BE2C (cell line): ENCODE measurements around the gene SIGLEC1.

ENCODE experiments used
- DNase-seq: peaks from one replicate; pipeline ENCODE4 v3.0.0-alpha.2; 2020
- H3K27me3 ChIP-seq: fragments of 250-450 bp; sonication (Bioruptor Pico); 2 replicates; pipeline ENCODE4 v1.5.1; 2020; ENCODE audit warnings: mild to moderate bottlenecking
- H3K36me3 ChIP-seq: fragments of 250-450 bp; sonication (Bioruptor Pico); 2 replicates; pipeline ENCODE4 v1.5.1; 2020; ENCODE audit warnings: mild to moderate bottlenecking
- H3K4me1 ChIP-seq: fragments of 250-450 bp; sonication (Bioruptor Pico); 2 replicates; pipeline ENCODE4 v1.5.1; 2020
- H3K4me3 ChIP-seq: 2 replicates; pipeline ENCODE4 v1.5.1; 2011; ENCODE audit warnings: low read depth, low read length
- H3K9me3 ChIP-seq: fragments of 250-450 bp; sonication (Bioruptor Pico); 2 replicates; pipeline ENCODE4 v1.5.1; 2020
- TF ChIP-seq, protein P1 (sequence below): IDR thresholded peaks from 2 replicates; pipeline ENCODE4 v1.5.1; 2012; ENCODE audit warnings: mild to moderate bottlenecking, low read depth, low read length

The SIGLEC1 gene

DNA sequence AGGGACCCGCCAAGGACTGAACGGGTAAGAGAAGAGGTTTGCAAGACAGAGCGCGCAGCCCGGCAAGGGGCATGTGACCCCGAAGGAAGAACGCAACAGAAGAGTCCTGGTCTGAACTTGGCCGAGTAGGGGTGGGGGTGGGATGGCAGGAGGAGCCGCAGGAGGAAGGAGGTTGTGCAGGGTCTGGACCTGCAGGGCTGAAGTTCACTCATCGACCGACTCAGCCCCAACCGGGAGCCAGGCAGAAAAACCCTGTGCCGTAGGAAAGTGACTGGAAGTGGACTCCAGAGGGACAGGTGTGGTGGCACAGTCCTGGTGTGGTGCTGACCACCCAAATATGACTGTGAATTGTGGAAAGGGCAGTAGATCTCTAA is 40.0 kb upstream of the SIGLEC1 start:
- peaks cover 4% of the 10 kb centered on the region; the same call in 1 of the 2 replicates for H3K36me3 ChIP-seq
- DNase-seq: no peak
- TF ChIP-seq, protein P1, sequence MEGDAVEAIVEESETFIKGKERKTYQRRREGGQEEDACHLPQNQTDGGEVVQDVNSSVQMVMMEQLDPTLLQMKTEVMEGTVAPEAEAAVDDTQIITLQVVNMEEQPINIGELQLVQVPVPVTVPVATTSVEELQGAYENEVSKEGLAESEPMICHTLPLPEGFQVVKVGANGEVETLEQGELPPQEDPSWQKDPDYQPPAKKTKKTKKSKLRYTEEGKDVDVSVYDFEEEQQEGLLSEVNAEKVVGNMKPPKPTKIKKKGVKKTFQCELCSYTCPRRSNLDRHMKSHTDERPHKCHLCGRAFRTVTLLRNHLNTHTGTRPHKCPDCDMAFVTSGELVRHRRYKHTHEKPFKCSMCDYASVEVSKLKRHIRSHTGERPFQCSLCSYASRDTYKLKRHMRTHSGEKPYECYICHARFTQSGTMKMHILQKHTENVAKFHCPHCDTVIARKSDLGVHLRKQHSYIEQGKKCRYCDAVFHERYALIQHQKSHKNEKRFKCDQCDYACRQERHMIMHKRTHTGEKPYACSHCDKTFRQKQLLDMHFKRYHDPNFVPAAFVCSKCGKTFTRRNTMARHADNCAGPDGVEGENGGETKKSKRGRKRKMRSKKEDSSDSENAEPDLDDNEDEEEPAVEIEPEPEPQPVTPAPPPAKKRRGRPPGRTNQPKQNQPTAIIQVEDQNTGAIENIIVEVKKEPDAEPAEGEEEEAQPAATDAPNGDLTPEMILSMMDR: no peak
- peaks cover 6% of the 10 kb centered on the region for H3K4me1 ChIP-seq
- H3K4me3 ChIP-seq: peak overlapping the region; percentile 45
- no peaks in the 10 kb centered on the region for H3K9me3 ChIP-seq
- no peaks in the 10 kb centered on the region for H3K27me3 ChIP-seq

DNA sequence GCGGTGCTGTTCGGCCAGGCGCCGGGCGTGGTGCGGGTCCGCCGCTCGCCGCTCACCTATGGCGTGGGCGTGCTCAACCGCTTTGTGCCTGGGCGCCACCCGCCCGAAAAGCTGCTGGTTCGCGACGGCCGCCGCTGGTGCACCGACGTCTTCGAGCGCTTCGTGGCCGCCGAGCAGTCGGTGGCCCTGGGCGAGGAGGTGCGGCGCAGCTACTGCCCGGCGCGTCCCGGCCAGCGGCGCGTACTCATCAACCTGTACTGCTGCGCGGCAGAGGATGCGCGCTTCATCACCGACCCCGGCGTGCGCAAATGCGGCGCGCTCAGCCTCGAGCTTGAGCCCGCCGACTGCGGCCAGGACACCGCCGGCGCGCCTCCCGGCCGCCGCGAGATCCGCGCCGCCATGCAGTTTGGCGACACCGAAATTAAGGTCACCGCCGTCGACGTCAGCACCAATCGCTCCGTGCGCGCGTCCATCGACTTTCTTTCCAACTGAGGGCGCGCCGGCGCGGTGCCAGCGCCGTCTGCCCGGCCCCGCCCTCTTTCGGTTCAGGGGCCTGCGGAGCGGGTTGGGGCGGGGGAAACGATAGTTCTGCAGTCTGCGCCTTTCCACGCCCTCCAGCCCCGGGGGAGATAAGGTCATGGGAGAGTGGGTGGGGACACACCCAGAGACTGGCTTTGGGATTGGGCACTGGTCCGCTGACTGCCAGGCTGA is 39.4 kb upstream of the SIGLEC1 start:
- peaks cover 6% of the 10 kb centered on the region for H3K4me1 ChIP-seq
- TF ChIP-seq, protein P1: no peak
- H3K9me3 ChIP-seq: no peaks in the 10 kb centered on the region
- peak overlapping the region; percentile 45 for H3K4me3 ChIP-seq
- peaks cover 4% of the 10 kb centered on the region; the same call in 1 of the 2 replicates for H3K36me3 ChIP-seq
- no peaks in the 10 kb centered on the region for H3K27me3 ChIP-seq
- DNase-seq: peak; percentile 92

DNA sequence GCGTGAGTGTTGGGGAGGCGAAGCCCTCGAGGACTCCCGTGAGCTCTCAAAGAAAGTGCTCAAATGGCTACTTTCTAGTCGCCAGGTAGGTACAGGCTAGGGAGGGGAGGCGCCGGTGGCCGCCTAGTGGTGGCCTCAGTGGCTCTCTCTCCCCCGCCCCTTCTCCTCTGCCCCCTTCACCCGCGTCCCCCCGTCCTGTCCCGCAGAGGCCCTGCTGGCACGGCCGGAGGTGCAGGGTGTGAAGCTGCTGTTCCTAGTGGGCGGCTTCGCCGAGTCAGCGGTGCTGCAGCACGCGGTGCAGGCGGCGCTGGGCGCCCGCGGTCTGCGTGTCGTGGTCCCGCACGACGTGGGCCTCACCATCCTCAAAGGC is 38.9 kb upstream of the SIGLEC1 start:
- Histone ChIP-seq H3K9me3 (no peaks in the 10 kb centered on the region), H3K36me3 (peaks cover 4% of the 10 kb centered on the region; the same call in 1 of the 2 replicates), H3K4me1 (peaks cover 6% of the 10 kb centered on the region), H3K27me3 (no peaks in the 10 kb centered on the region), H3K4me3 (no peak overlapping the region)
- no peak for DNase-seq
- TF ChIP-seq, protein P1: no peak

- TF ChIP-seq, protein P1: peak; percentile 80
- Histone ChIP-seq H3K4me1 (peaks cover 6% of the 10 kb centered on the region), H3K4me3 (peak overlapping the region; percentile 61), H3K36me3 (no peaks in the 10 kb centered on the region), H3K27me3 (no peaks in the 10 kb centered on the region), H3K9me3 (no peaks in the 10 kb centered on the region)
- peak; percentile 87 for DNase-seq
These were observed 37.5 kb upstream of the SIGLEC1 start for GRCh38 chr20:3749689-3750531.

- peak overlapping the region; percentile 61 for H3K4me3 ChIP-seq
- DNase-seq: no peak
These were observed 36.8 kb upstream of the SIGLEC1 start for GRCh38 chr20:3749087-3749688.

More at GRCh38 chr20:3749087-3749688, 36.8 kb upstream of the SIGLEC1 start:
- peaks cover 6% of the 10 kb centered on the region for H3K4me1 ChIP-seq
- H3K27me3 ChIP-seq: no peaks in the 10 kb centered on the region
- TF ChIP-seq, protein P1: no peak
- H3K9me3 ChIP-seq: no peaks in the 10 kb centered on the region
- H3K36me3 ChIP-seq: no peaks in the 10 kb centered on the region
